HepG2 (cell line): Measurements from ENCODE around the gene EIF5B. TPM values are rescaled to one million over a fixed set of nuclear protein-coding genes. Genes with fewer than 3 reads are reported as not detected.

Source experiments
- AKNA ChIP-seq: sonication (generic); formaldehyde crosslinking; IDR thresholded peaks from 2 replicates; pipeline ENCODE4 v1.4.0; 2020; ENCODE audit warnings: missing genetic modification reagents, borderline replicate concordance
- BRD4 ChIP-seq: sonication (generic); formaldehyde crosslinking; IDR thresholded peaks from 2 replicates; pipeline ENCODE4 v1.4.0; 2020; ENCODE audit warnings: missing genetic modification reagents
- FOXA1 ChIP-seq, 2 experiments: fragments of 450-650 bp in 1 of 2; sonication (generic) in 1 of 2; formaldehyde crosslinking in 1 of 2; IDR thresholded peaks; 2 replicates each; pipeline versions ENCODE4 v1.4.0 to v1.6.1; 2016 to 2020; ENCODE audit warnings: missing genetic modification reagents in 1 of 2
- FOXM1 ChIP-seq: sonication (generic); formaldehyde crosslinking; IDR thresholded peaks from 2 replicates; pipeline ENCODE4 v1.5.0; 2020; ENCODE audit warnings: missing genetic modification reagents
- HDAC6 ChIP-seq: fragments of 200-600 bp; sonication (generic); IDR thresholded peaks from 2 replicates; pipeline ENCODE4 v1.7.0; 2017; ENCODE audit warnings: mild to moderate bottlenecking, antibody characterized with exemption, low read length, low read depth
- IKZF5 ChIP-seq: IDR thresholded peaks from 2 replicates; pipeline ENCODE4 v1.6.1; 2018; ENCODE audit warnings: missing genetic modification reagents, mild to moderate bottlenecking, missing compliant biosample characterization
- KLF12 ChIP-seq: sonication (generic); formaldehyde crosslinking; IDR thresholded peaks from 2 replicates; pipeline ENCODE4 v1.4.0; 2020; ENCODE audit warnings: missing genetic modification reagents, borderline replicate concordance
- PHB2 ChIP-seq: fragments of 450-650 bp; IDR thresholded peaks from 2 replicates; pipeline ENCODE4 v1.6.1; 2018; ENCODE audit not compliant: partially characterized antibody
- POGZ ChIP-seq: sonication (generic); formaldehyde crosslinking; IDR thresholded peaks from 2 replicates; pipeline ENCODE4 v1.4.0; 2020; ENCODE audit warnings: mild to moderate bottlenecking, missing genetic modification reagents
- SAP130 ChIP-seq: IDR thresholded peaks from 2 replicates; pipeline ENCODE4 v1.6.1; 2016; ENCODE audit warnings: low read depth
- SIN3B ChIP-seq: fragments of 150-350 bp; IDR thresholded peaks from 2 replicates; pipeline ENCODE4 v1.6.1; 2014; ENCODE audit warnings: low read length
- TBL1XR1 ChIP-seq: fragments of 150-350 bp; IDR thresholded peaks from 2 replicates; pipeline ENCODE4 v1.6.1; 2014; ENCODE audit warnings: borderline replicate concordance, low read length; ENCODE audit not compliant: partially characterized antibody
- ZNF224 ChIP-seq: sonication (generic); formaldehyde crosslinking; IDR thresholded peaks from 2 replicates; pipeline ENCODE4 v1.5.0; 2020; ENCODE audit warnings: mild to moderate bottlenecking, missing genetic modification reagents
- ZNF234 ChIP-seq: sonication (generic); formaldehyde crosslinking; conservative IDR thresholded peaks from 2 replicates; pipeline ENCODE4 v1.5.1; 2020; ENCODE audit warnings: mild to moderate bottlenecking, missing genetic modification reagents
- ZNF329 ChIP-seq: sonication (generic); formaldehyde crosslinking; IDR thresholded peaks from 2 replicates; pipeline ENCODE4 v1.9.0; 2021; ENCODE audit warnings: low read depth, mild to moderate bottlenecking, missing genetic modification reagents
- ZNF563 ChIP-seq: sonication (generic); formaldehyde crosslinking; IDR thresholded peaks from 2 replicates; pipeline ENCODE4 v1.8.0; 2022; ENCODE audit warnings: mild to moderate bottlenecking, moderate library complexity, missing genetic modification reagents
- ZNF589 ChIP-seq: sonication (generic); formaldehyde crosslinking; conservative IDR thresholded peaks from 2 replicates; pipeline ENCODE4 v1.8.0; 2022; ENCODE audit warnings: mild to moderate bottlenecking, moderate library complexity, missing genetic modification reagents
- ZSCAN20 ChIP-seq: sonication (generic); formaldehyde crosslinking; IDR thresholded peaks from 2 replicates; pipeline ENCODE4 v1.4.0; 2020; ENCODE audit warnings: missing genetic modification reagents, mild to moderate bottlenecking, borderline replicate concordance
- ZSCAN29 ChIP-seq: sonication (generic); formaldehyde crosslinking; conservative IDR thresholded peaks from 2 replicates; pipeline ENCODE4 v1.4.0; 2020; ENCODE audit warnings: mild to moderate bottlenecking, missing genetic modification reagents
- polyA plus RNA-seq, 8 experiments: library from polyadenylated mRNA; depleted of rRNA in 3 of 8; stranded (reverse) in 7 of 8; unstranded in 1 of 8; fragments of >200 nt; fragmentation: Illumina TruSeq in 4 of 8; extraction: Trizol in 4 of 8; gene quantifications; 2 replicates each; pipeline versions ENCODE4 v1.2.1 to v1.2.3, GENCODE V29; 2011 to 2016; ENCODE audit warnings: low read depth in 4 of 8, missing spikeins in 1 of 8, mixed read lengths in 1 of 8; ENCODE audit not compliant: insufficient read depth in 1 of 8
- total RNA-seq, 5 experiments: library from RNA; depleted of rRNA; stranded (reverse); fragments of >200 nt; fragmentation: Illumina TruSeq; extraction: Trizol; gene quantifications; 2 replicates each; pipeline ENCODE4 v1.2.3, GENCODE V29; 2016; ENCODE audit warnings: low read depth in 1 of 5
- TF ChIP-seq, protein P1 (sequence below): sonication (generic); formaldehyde crosslinking; IDR thresholded peaks from 2 replicates; pipeline ENCODE4 v1.4.0; 2020; ENCODE audit warnings: mild to moderate bottlenecking, low read depth, missing genetic modification reagents
- TF ChIP-seq, protein P2 (sequence below): sonication (generic); formaldehyde crosslinking; IDR thresholded peaks from 2 replicates; pipeline ENCODE4 v1.4.0; 2020; ENCODE audit warnings: mild to moderate bottlenecking, missing genetic modification reagents

Gene EIF5B
- total and polyA plus RNA-seq, 2 of the 13 experiments (the other 11 are each of a cell fraction or from before 2014, with no cell fraction given): 8.8 to 32.1 TPM

- TF ChIP-seq KLF12 (CRISPR knock-in tag) (no peak; the same call in 1 of the 2 replicates), ZNF224 (CRISPR knock-in tag) (no peak), ZSCAN20 (CRISPR knock-in tag) (no peak), SIN3B (peak; percentile 81), PHB2 (no peak), IKZF5 (peak; percentile 95), BRD4 (0 out of 2 replicates have a peak, but pooled peaks have one; percentile 33), ZNF589 (CRISPR knock-in tag) (no peak; the same call in 1 of the 2 replicates), FOXA1 (IDR thresholded peaks at IDR 0.05) (no peak), FOXA1 (CRISPR knock-in tag; IDR thresholded peaks at IDR 0.05) (peak; percentile 59), ZNF234 (CRISPR knock-in tag) (no peak), ZSCAN29 (CRISPR knock-in tag) (peak; percentile 76; the same call in 1 of the 2 replicates), FOXM1 (0 out of 2 replicates have a peak, but pooled peaks have one; percentile 24), ZNF563 (CRISPR knock-in tag) (peak; percentile 35; the same call in 1 of the 2 replicates), SAP130 (CRISPR knock-in tag) (peak; percentile 98), TBL1XR1 (peak; percentile 38), AKNA (peak; percentile 67; the same call in 1 of the 2 replicates), POGZ (CRISPR knock-in tag) (peak; percentile 96), ZNF329 (CRISPR knock-in tag) (peak; percentile 72; the same call in 1 of the 2 replicates), HDAC6 (no peak)
- TF ChIP-seq, protein P1, sequence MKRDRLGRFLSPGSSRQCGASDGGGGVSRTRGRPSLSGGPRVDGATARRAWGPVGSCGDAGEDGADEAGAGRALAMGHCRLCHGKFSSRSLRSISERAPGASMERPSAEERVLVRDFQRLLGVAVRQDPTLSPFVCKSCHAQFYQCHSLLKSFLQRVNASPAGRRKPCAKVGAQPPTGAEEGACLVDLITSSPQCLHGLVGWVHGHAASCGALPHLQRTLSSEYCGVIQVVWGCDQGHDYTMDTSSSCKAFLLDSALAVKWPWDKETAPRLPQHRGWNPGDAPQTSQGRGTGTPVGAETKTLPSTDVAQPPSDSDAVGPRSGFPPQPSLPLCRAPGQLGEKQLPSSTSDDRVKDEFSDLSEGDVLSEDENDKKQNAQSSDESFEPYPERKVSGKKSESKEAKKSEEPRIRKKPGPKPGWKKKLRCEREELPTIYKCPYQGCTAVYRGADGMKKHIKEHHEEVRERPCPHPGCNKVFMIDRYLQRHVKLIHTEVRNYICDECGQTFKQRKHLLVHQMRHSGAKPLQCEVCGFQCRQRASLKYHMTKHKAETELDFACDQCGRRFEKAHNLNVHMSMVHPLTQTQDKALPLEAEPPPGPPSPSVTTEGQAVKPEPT (CRISPR knock-in tag): peak; percentile 51; the same call in 1 of the 2 replicates
- TF ChIP-seq, protein P2, sequence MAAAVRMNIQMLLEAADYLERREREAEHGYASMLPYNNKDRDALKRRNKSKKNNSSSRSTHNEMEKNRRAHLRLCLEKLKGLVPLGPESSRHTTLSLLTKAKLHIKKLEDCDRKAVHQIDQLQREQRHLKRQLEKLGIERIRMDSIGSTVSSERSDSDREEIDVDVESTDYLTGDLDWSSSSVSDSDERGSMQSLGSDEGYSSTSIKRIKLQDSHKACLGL: no peak; the same call in 1 of the 2 replicates
Observed at GRCh38 chr2:99335911-99336803, 1.0 kb upstream of the EIF5B start, which contains the start of gene TXNDC9 (continued).
